ENCODE data around the gene UBR3. TPM values are rescaled to one million over a fixed set of nuclear protein-coding genes. Genes with fewer than 3 reads are reported as not detected.
A peak's percentile ranks its signal among the peaks of the same experiment; 100 is the strongest.

The UBR3 gene
- total RNA-seq (10 to 100 TPM; 83.2 to 98.2 (median 93.6) TPM), polyA plus RNA-seq (39.8 TPM)
- long read RNA-seq, donor 1, full-length matches to known transcripts: 6 of 38 reads
- long read RNA-seq, donor 1, partial matches to known transcripts: 24 of 38 reads
- long read RNA-seq, donor 1, other reads (novel, unspliced or antisense): 8 of 38 reads
- long read RNA-seq, donor 2, full-length matches to known transcripts: 2 of 11 reads
- long read RNA-seq, donor 2, partial matches to known transcripts: 9 of 11 reads
- long read RNA-seq, donor 2, other reads (novel, unspliced or antisense): 0 of 11 reads
- long read RNA-seq, donor 3, full-length matches to known transcripts: 5 of 29 reads
- long read RNA-seq, donor 3, partial matches to known transcripts: 13 of 29 reads
- long read RNA-seq, donor 3, other reads (novel, unspliced or antisense): 11 of 29 reads
- long read RNA-seq, donor 4, full-length matches to known transcripts: 3 of 13 reads
- long read RNA-seq, donor 4, partial matches to known transcripts: 4 of 13 reads
- long read RNA-seq, donor 4, other reads (novel, unspliced or antisense): 6 of 13 reads

- Histone ChIP-seq H3K27ac (ENCODE audit: low read length) (peak within 1 kb of the TSS; percentile 27), H3K4me3 (ENCODE audit: low read length) (peak within 1 kb of the TSS; percentile 46), H3K4me1 (ENCODE audit: control insufficient read depth, insufficient read depth, low read length) (no peaks in the 10 kb centered on the region), H3K27me3 (ENCODE audit: control insufficient read depth, insufficient read depth) (no peaks in the 10 kb centered on the region), H3K9me3 (ENCODE audit: control insufficient read depth, low read length) (no peaks in the 10 kb centered on the region)
- intact Hi-C loops (cut with DNase I): loop anchor here (2.0 to 10.0 kb wide), 4 partner anchors 45 to 100 kb away; no protein-coding TSS in a partner anchor
- ATAC-seq: peak; percentile 94 to 96
- under 1% methylated on average over 104 of the region's 104 CpGs for WGBS
- DNase-seq: peak; percentile 96 to 98 (median 98)
Measured at GRCh38 chr2:169827272-169828140, at the start of gene UBR3. TSS of gene UBR3 (plus strand) at chr2:169827454. CDS start at chr2:169827508, 54 bp downstream.

GRCh38 chr2:169778446-169778845, 48.8 kb upstream of the UBR3 start:
- WGBS: 79% methylated on average over 3 of the region's 3 CpGs
- Histone ChIP-seq H3K27ac (ENCODE audit: low read length) (no peak overlapping the region), H3K9me3 (ENCODE audit: control insufficient read depth, low read length) (no peaks in the 10 kb centered on the region), H3K4me1 (ENCODE audit: control insufficient read depth, insufficient read depth, low read length) (no peaks in the 10 kb centered on the region), H3K27me3 (ENCODE audit: control insufficient read depth, insufficient read depth) (no peaks in the 10 kb centered on the region), H3K4me3 (ENCODE audit: low read length) (no peak overlapping the region)
- no peak for DNase-seq
- no peak for ATAC-seq
- intact Hi-C loops (cut with DNase I): no loop called here

- no peaks in the 10 kb centered on the region for H3K4me1 ChIP-seq (ENCODE audit: control insufficient read depth, insufficient read depth, low read length)
Measured at GRCh38 chr2:169781249-169782013, 45.8 kb upstream of the UBR3 start.

GRCh38 chr2:169782513-169782912, 44.7 kb upstream of the UBR3 start:
- ATAC-seq (no peak), DNase-seq (no peak)
- Histone ChIP-seq H3K9me3 (ENCODE audit: control insufficient read depth, low read length) (no peaks in the 10 kb centered on the region), H3K27me3 (ENCODE audit: control insufficient read depth, insufficient read depth) (no peaks in the 10 kb centered on the region), H3K4me1 (ENCODE audit: control insufficient read depth, insufficient read depth, low read length) (no peaks in the 10 kb centered on the region), H3K4me3 (ENCODE audit: low read length) (no peak overlapping the region), H3K27ac (ENCODE audit: low read length) (no peak overlapping the region)
- intact Hi-C loops (cut with DNase I): no loop called here
- 100% methylated on average over 1 of the region's 1 CpG for WGBS

More at GRCh38 chr2:169781249-169782013, 45.8 kb upstream of the UBR3 start:
- Histone ChIP-seq H3K9me3 (ENCODE audit: control insufficient read depth, low read length) (no peaks in the 10 kb centered on the region), H3K27ac (ENCODE audit: low read length) (no peak overlapping the region), H3K4me3 (ENCODE audit: low read length) (no peak overlapping the region), H3K27me3 (ENCODE audit: control insufficient read depth, insufficient read depth) (no peaks in the 10 kb centered on the region)
- WGBS: 82% methylated on average over 4 of the region's 4 CpGs
- ATAC-seq: no peak
- DNase-seq: no peak
- intact Hi-C loops (cut with DNase I): no loop called here

DNA sequence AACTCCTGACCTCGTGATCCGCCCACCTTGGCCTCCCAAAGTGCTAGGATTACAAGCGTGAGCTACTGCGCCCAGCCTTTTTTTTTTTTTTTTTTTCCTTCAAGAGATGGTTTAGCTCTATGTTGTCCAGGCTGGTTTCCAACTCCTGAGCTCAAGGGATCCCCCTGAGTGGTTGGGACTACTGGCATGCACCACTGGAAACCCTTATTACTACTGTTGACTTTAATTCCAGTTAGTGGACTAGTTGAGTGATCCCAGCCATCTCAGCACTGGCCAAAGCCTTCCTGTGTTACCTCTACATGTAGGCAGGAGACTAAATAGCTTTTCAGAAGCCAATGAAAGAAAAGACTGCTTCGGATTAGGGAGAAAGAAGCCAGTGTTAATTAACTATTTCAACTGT, 36.7 kb upstream of the UBR3 start:
- no peak overlapping the region for H3K4me3 ChIP-seq (ENCODE audit: low read length)
- H3K4me1 ChIP-seq (ENCODE audit: control insufficient read depth, insufficient read depth, low read length): no peaks in the 10 kb centered on the region
- H3K27me3 ChIP-seq (ENCODE audit: control insufficient read depth, insufficient read depth): no peaks in the 10 kb centered on the region
- DNase-seq (no peak), ATAC-seq (no peak)
- intact Hi-C loops (cut with DNase I): no loop called here
- H3K9me3 ChIP-seq (ENCODE audit: control insufficient read depth, low read length): no peaks in the 10 kb centered on the region
- H3K27ac ChIP-seq (ENCODE audit: low read length): no peak overlapping the region
- WGBS: 78% methylated on average over 5 of the region's 5 CpGs

DNA sequence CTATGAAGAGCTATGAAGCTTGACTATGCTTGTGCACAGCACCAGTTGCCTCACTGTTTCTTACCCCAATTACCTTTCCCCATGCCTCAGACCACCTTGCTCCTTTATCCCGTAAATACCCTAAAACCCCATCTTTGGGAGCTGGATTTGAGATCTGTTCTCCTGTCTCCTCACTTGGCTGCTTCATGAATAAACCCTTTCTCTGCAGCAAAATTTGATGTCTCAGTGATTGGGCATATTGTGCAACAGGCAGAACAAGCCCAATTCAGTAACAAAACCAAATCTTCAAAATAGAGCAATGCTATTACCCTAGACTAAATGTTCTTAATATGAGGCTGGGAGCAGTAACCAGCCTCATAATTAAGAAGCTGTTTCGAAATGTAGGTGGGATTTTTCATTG, 32.1 kb upstream of the UBR3 start:
- no peak overlapping the region for H3K4me3 ChIP-seq (ENCODE audit: low read length)
- DNase-seq (no peak), ATAC-seq (no peak)
- WGBS: 95% methylated on average over 2 of the region's 2 CpGs
- no peak overlapping the region for H3K27ac ChIP-seq (ENCODE audit: low read length)
- no peaks in the 10 kb centered on the region for H3K9me3 ChIP-seq (ENCODE audit: control insufficient read depth, low read length)
- no peaks in the 10 kb centered on the region for H3K4me1 ChIP-seq (ENCODE audit: control insufficient read depth, insufficient read depth, low read length)
- intact Hi-C loops (cut with DNase I): no loop called here
- H3K27me3 ChIP-seq (ENCODE audit: control insufficient read depth, insufficient read depth): no peaks in the 10 kb centered on the region

DNA sequence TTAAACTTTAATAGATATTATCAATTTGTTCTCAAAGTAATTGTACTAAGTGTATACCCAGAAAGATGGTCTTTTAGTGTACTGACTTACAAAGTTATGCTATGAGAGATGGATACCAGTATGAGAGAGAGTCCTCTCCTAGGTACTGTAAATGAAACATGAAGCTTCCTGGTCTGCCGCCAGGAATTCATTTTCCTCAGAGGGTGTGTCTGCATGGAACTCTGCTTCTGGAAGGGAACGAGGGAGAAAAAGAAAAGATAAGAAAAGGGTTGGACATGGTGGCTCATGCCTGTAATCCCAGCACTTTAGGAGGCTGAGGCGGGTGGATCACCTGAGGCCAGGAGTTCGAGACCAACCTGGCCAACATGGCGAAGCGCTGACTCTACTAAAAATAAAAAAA, 30.8 kb upstream of the UBR3 start:
- Histone ChIP-seq H3K27me3 (ENCODE audit: control insufficient read depth, insufficient read depth) (no peaks in the 10 kb centered on the region), H3K9me3 (ENCODE audit: control insufficient read depth, low read length) (no peaks in the 10 kb centered on the region), H3K4me3 (ENCODE audit: low read length) (no peak overlapping the region), H3K4me1 (ENCODE audit: control insufficient read depth, insufficient read depth, low read length) (no peaks in the 10 kb centered on the region), H3K27ac (ENCODE audit: low read length) (no peak overlapping the region)
- intact Hi-C loops (cut with DNase I): no loop called here
- WGBS: 77% methylated on average over 6 of the region's 6 CpGs
- ATAC-seq (no peak), DNase-seq (no peak)

DNA sequence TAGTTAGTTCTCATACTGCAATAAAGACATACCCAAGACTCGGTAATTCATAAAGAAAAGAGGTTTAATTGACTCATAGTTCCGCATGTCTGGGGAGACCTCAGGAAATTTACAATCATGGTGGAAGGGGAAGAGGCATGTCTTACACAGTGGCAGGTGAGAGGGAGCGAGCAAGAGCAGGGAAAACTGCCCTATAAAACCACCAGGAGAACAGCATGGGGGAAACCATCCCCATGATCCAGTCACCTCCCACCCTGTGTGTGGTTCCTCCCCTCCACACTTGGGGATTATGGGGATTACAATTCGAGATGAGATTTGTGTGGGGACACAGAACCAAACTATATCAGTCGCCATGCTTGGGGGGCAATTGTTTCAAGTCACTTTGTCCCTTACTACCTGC, 29.7 kb upstream of the UBR3 start:
- intact Hi-C loops (cut with DNase I): no loop called here
- no peak for DNase-seq

DNA sequence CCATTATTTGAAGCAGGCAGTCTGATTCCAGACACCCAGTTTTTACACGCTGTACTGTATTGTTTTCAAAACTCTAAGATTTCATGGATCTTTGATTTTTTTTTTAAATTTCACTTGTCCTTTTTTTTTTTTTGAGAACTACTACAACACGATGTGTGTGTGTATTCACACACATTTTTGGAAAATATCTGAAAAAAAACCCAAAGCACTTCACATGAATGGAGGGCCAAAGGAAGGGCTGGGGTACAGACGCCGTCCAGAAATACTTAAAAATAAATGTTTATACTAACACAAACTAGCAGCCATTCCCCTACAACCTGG, 28.9 kb upstream of the UBR3 start:
- intact Hi-C loops (cut with DNase I): no loop called here
- WGBS: 10% methylated on average over 4 of the region's 4 CpGs
- H3K4me1 ChIP-seq (ENCODE audit: control insufficient read depth, insufficient read depth, low read length): no peaks in the 10 kb centered on the region
- no peak for DNase-seq
- no peak for ATAC-seq
- peak overlapping the region; percentile 81 for H3K4me3 ChIP-seq (ENCODE audit: low read length)
- no peaks in the 10 kb centered on the region for H3K27me3 ChIP-seq (ENCODE audit: control insufficient read depth, insufficient read depth)
- peak overlapping the region; percentile 87 for H3K27ac ChIP-seq (ENCODE audit: low read length)
- no peaks in the 10 kb centered on the region for H3K9me3 ChIP-seq (ENCODE audit: control insufficient read depth, low read length)

More for the DNA sequence above, 29.7 kb upstream of the UBR3 start:
- H3K9me3 ChIP-seq (ENCODE audit: control insufficient read depth, low read length): no peaks in the 10 kb centered on the region
- no peaks in the 10 kb centered on the region for H3K4me1 ChIP-seq (ENCODE audit: control insufficient read depth, insufficient read depth, low read length)
- 86% methylated on average over 5 of the region's 5 CpGs for WGBS
- H3K4me3 ChIP-seq (ENCODE audit: low read length): no peak overlapping the region
- H3K27ac ChIP-seq (ENCODE audit: low read length): no peak overlapping the region
- no peaks in the 10 kb centered on the region for H3K27me3 ChIP-seq (ENCODE audit: control insufficient read depth, insufficient read depth)
- ATAC-seq: no peak

GRCh38 chr2:169798718-169799592, 28.3 kb upstream of the UBR3 start, which contains the start of gene SSB:
TSS of gene SSB (plus strand) at chr2:169798871. CDS start at chr2:169800961, 2,090 bp downstream.
- ATAC-seq (peak; percentile 100), DNase-seq (peak; percentile 96 to 98 (median 98))
- no peaks in the 10 kb centered on the region for H3K27me3 ChIP-seq (ENCODE audit: control insufficient read depth, insufficient read depth)
- WGBS: under 1% methylated on average over 67 of the region's 67 CpGs
- peak within 1 kb of the TSS; percentile 81 for H3K4me3 ChIP-seq (ENCODE audit: low read length)
- H3K9me3 ChIP-seq (ENCODE audit: control insufficient read depth, low read length): no peaks in the 10 kb centered on the region
- intact Hi-C loops (cut with DNase I): no loop called here
- peak within 1 kb of the TSS; percentile 87 for H3K27ac ChIP-seq (ENCODE audit: low read length)
- H3K4me1 ChIP-seq (ENCODE audit: control insufficient read depth, insufficient read depth, low read length): no peaks in the 10 kb centered on the region

Data from right cardiac atrium (tissue), 5 donors.